ENCODE measurements around the gene EMX2. TPM values are rescaled to one million over a fixed set of nuclear protein-coding genes. Genes with fewer than 3 reads are reported as not detected.

The EMX2 gene
- total RNA-seq (2022; extraction: Qiagen RNA extraction; ENCODE audit: low read depth) = not detected in 5 replicates

GRCh38 chr10:117542706-117543224 is at the start of gene EMX2:
EMX2 (plus strand) TSS chr10:117542746; CDS start chr10:117543268, 522 bp downstream.

Other genes starting within 250 kb of the EMX2 start
- 19.1 to 25.8 TPM (median 25.4 TPM) in 5 replicates for gene PDZD8, start 167.3 kb upstream of the EMX2 start, total RNA-seq (2022; extraction: Qiagen RNA extraction; ENCODE audit: low read depth)